Caki2 (cell line): ENCODE measurements around the gene RIPK1. TPM values are rescaled to one million over a fixed set of nuclear protein-coding genes. Genes with fewer than 3 reads are reported as not detected.
"Not testable (repeated sequence)": the region's sequence is repeated elsewhere in the genome, so short reads cannot be mapped to it uniquely, and the experiment has no call there.

Source experiments
- DNase-seq: peaks from one replicate; pipeline ENCODE4 v3.0.0-alpha.2; 2015; ENCODE audit warnings: low read depth
- in situ Hi-C: cut with HindIII; loops from 2 replicates; pipeline ENCODE4 v1.10.0; 2016; ENCODE audit warnings: low sequenced_read_pairs, low pct_unique_long_range_greater_than_20kb, mixed read lengths
- total RNA-seq: library from RNA; depleted of rRNA; stranded (reverse); fragments of >200 nt; shearing (Covaris generic); gene quantifications from 2 replicates; pipeline ENCODE4 v1.2.3, GENCODE V29; 2014; ENCODE audit warnings: low replicate concordance

The RIPK1 gene
- total RNA-seq, 1 experiment from 2014 or later, result 6.7 TPM

GRCh38 chr6:3073382-3073781 is 5.1 kb downstream of the RIPK1 start:
- in situ Hi-C loops, result no loop called here
- no peak for DNase-seq

GRCh38 chr6:3075772-3076113 is 7.4 kb downstream of the RIPK1 start:
- DNase-seq, result no peak
- in situ Hi-C loops, result no loop called here

- in situ Hi-C loops, result no loop called here
- no peak for DNase-seq
Measured at GRCh38 chr6:3076320-3076719, 8.0 kb downstream of the RIPK1 start.

DNA sequence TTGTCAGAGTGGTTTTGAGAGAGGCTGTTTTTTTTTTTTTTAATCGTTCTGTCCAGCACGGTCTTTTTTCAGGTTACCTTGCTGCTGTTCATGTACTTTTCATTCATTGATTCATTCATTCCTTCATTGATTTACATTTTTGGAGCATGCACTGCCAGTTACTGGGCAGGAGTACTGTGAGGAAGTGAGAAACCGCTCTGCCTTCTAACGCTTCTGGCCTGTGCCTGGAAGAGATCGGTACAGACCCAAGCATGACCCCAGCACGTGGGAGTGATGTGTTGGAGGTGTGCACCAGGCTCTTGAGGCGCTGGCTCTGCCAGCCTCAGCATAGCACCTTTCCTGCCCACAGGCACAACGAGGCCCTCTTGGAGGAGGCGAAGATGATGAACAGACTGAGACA is 9.1 kb downstream of the RIPK1 start:
- no peak for DNase-seq
- in situ Hi-C loops, result no loop called here

GRCh38 chr6:3078952-3079351 is 10.7 kb downstream of the RIPK1 start:
- in situ Hi-C loops, DNase-seq: not testable (repeated sequence)

DNA sequence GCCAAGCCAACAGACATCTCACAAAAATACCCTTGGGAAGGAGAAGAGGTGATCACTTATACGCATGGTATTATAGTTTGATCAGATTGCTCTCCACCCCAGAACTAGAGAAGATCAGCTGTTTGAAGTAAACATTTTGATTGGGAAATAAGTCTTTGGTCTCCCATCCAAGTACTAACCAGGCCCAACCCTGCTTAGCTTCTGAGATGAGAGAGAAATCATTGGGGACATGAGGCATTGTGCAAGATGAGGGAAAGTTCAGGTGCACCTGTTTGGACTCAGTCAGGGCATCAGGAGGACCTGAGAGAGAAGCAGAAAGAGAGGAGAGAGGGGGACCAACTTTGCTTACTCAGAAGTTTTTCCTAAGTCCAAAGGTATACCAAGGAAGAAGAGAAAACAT is 11.4 kb downstream of the RIPK1 start:
- in situ Hi-C loops, result no loop called here
- DNase-seq, result no peak

GRCh38 chr6:3081960-3082359 is 13.7 kb downstream of the RIPK1 start:
- DNase-seq, result no peak
- in situ Hi-C loops, result no loop called here

DNA sequence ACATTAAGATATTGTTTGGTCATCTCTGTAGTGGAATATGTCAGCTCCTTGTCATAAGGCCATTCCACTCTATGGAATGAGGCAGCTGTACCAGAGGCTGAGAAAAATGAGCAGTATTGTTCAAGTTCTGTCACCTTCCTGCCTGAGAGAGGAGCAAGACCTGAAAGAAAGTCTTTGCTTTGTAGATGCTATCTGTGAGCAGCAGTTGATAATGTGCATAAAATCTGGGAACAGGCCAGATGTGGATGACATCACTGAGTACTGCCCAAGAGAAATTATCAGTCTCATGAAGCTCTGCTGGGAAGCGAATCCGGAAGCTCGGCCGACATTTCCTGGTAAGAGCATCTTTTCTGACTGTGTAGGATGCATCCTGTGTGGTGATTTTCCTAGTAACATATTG is 16.8 kb downstream of the RIPK1 start:
- in situ Hi-C loops, result no loop called here
- DNase-seq, result no peak

- DNase-seq, result no peak
- in situ Hi-C loops, result no loop called here
Measured at GRCh38 chr6:3086282-3086946, 18.1 kb downstream of the RIPK1 start.

- no peak for DNase-seq
- in situ Hi-C loops, result no loop called here
Measured at GRCh38 chr6:3088446-3088845, 20.2 kb downstream of the RIPK1 start.

DNA sequence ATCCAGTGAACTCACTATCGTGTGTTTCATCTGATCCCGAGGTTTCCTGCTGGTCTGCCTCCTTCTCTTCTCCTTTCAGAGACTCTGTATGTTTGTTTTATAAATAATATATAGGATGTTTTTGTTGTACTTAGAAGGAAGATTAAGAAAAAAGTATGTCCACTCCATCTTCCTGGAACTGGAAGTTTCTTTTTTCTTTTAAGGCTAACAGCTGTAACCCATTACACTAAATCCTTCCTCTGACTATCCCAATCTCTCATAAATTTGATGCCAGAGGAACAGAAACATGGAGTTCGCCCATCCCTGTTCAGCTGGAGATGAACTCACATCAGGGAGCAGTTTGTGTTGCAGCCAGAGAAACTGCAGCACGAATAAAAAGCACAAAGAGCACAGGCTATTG is 20.7 kb downstream of the RIPK1 start:
- no peak for DNase-seq
- in situ Hi-C loops, result no loop called here

DNA sequence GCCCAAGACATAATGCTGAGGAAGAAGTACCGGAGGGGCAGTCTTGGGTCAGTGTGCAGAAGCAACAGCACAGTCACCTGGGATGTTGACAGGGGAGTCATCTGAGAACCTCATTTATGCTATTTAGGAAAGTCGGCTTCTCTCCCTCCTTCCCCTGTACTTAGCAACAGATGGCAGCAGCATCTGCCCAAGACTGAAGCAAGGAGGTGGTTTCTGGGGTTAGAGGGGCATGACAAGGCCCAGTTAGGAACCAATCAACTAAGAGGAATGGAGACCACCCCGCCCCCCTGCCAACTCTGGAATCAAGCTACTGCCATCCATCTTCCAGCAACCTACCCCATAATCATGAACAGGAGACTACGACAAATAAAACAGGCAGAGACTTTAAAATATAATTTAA is 21.7 kb downstream of the RIPK1 start:
- no peak for DNase-seq
- in situ Hi-C loops, result no loop called here

DNA sequence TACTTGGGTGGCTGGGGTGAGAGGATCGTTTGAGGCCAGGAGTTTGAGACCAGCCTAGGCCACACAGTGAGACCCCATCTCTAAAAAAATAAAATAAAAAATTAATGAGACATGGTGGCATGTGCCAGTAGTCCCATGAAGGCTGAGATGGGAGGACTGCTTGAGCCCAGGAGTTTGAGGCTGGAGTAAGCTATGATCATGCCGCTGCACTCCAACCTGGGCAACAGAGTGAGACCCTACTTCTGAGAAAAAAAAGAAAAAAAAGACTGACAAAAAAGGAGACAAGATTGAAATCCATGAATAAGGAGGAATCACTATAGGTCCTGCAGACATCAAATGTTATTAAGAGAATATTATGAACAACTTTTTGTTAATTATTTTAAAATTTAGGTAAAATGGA is 26.5 kb downstream of the RIPK1 start:
- in situ Hi-C loops, result no loop called here
- DNase-seq, result no peak

DNA sequence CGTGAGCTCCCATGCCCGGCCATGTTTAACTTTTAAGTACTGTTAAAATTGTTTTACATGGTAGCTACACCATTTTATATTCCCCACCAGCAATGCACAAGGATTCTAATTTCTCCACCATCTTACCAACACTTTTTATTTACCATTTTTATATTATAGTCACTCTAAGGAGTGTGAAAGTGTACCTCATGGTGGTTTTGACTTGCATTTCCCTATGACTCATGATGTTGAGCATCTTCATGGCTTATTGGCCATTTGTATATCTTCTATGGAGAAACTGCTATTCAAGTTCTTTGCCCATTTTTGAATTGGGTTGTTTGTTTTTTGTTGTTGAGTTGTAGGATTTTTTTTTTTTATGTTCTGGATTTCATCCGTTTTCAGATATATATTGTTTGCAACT is 34.6 kb downstream of the RIPK1 start:
- in situ Hi-C loops, result no loop called here
- no peak for DNase-seq

DNA sequence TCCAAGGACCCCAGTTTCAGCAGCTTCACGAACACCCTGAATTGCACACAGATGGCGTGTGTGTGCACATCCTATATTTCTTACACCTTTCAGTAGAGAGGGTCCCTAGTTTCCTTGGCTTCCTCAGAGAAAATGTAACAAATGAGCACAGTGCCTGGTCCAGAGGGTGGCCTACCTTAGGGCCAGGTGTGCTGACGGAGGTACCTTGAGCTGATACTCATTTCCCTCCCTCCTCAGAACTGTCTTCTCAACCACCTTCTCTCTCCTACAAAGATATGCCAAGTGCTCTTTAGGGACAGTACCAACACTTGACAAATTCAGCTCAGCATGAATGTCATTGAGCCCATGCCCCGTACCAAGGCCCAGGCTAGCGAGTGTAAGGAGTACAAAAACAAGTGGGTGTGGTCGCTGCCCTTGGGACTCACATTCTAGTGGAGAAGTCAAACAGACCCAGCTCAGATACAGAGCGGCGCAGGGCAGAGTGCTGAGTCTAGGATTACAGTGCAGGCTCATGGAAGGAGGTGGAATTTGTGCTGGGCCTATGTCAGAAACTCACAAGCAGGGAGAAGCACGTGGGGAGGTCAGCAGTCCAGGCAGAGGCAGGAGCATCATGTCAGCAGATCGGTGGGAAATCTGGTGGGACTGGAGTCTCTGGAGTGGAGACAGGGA is 40.6 kb downstream of the RIPK1 start:
- no peak for DNase-seq
- in situ Hi-C loops, result no loop called here

GRCh38 chr6:3109761-3110160 is 41.5 kb downstream of the RIPK1 start:
- in situ Hi-C loops, result no loop called here
- DNase-seq, result no peak

- in situ Hi-C loops, result no loop called here
- DNase-seq, result no peak
Measured at GRCh38 chr6:3114377-3114776, 46.1 kb downstream of the RIPK1 start.

GRCh38 chr6:3117912-3118352 is 49.6 kb downstream of the RIPK1 start:
- DNase-seq, result no peak
- in situ Hi-C loops, result no loop called here

GRCh38 chr6:3118353-3119039 is 50.2 kb downstream of the RIPK1 start, which contains the start of gene BPHL:
BPHL (plus strand) TSS chr6:3118711; CDS start chr6:3118741, 30 bp downstream.
- in situ Hi-C loops, result no loop called here
- DNase-seq, result peak; percentile 94
